ENCODE results near the gene POLDIP3.

Gene POLDIP3

DNA sequence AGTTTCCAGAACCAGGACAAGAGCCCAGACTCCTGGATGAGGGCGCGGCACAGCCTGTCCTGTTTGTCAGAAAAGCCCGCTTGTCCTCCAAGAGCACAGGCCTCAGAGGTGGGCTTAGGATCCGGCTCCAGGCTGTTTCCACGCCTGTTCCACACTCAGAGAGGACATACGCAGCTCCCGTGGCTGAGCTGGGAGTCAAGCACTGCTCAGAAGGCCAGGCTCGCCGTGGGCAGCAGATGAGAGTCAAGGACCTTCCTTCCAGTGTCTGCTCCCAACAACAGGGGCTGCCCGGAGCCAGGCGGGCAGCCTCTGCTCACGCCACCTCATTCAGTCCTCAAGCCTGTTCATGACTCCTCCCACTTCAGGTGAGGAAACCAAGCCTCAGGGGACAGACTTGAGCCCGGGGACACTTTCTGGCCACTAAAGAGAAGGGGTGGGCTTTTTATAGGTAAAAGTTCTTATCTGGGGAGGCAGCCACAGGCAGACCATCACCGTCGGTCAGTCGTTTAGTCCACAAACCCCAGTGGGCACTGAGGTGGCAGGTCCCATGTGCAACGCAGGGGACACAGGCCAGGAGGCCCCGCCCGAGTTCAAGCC is 30.8 kb upstream of the POLDIP3 start:
- H3K4me3 ChIP-seq (ENCODE audit: low read depth, low read length): no peak overlapping the region
- TF ChIP-seq, protein P1, sequence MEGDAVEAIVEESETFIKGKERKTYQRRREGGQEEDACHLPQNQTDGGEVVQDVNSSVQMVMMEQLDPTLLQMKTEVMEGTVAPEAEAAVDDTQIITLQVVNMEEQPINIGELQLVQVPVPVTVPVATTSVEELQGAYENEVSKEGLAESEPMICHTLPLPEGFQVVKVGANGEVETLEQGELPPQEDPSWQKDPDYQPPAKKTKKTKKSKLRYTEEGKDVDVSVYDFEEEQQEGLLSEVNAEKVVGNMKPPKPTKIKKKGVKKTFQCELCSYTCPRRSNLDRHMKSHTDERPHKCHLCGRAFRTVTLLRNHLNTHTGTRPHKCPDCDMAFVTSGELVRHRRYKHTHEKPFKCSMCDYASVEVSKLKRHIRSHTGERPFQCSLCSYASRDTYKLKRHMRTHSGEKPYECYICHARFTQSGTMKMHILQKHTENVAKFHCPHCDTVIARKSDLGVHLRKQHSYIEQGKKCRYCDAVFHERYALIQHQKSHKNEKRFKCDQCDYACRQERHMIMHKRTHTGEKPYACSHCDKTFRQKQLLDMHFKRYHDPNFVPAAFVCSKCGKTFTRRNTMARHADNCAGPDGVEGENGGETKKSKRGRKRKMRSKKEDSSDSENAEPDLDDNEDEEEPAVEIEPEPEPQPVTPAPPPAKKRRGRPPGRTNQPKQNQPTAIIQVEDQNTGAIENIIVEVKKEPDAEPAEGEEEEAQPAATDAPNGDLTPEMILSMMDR (IDR thresholded peaks at IDR 0.05; ENCODE audit: low read depth, low read length): no peak

DNA sequence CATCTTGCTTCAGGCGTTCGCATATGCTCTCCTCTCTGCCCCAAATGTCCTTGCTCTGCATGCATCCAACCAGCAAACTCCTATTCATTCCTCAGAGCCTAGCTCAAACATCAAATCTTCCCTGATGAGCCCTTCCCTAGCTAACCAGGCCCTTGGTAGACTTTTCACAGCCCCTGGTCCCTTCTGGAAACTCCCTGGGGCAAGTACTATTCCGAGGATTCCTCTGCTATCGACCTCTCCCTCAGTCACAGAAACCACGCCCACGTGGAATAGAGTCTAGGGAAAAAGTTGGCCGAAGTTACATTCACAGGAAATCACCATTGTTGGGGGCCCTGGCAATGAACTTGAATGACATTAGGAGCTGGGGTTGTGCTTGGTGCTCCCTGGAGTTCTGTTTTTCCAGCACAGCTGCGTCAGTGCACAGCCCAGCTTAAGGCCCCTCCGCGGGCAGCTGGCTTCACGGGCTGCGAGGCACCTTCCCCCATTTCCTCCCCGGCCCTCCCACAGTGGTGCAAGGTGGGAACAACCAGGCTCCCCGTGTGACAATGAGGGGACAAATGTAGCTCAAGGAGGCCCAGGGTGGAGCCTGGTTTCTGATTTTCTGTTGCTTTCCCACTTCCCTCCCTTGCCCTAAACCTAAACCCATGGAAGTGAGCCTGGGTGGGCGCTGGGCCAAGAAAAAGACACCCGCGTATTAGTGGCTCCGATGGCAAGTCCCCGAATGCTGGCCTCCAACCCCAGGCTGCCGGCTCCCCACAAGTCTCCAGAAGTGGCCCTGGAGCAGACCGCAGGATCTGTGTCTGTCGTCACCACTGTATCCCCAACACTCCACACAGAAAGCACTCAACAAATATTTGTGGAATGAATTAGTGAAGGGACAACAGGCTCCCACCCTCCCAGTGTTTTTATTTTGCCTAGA is 30.0 kb upstream of the POLDIP3 start:
- TF ChIP-seq, protein P1 (IDR thresholded peaks at IDR 0.05; ENCODE audit: low read depth, low read length): no peak

DNA sequence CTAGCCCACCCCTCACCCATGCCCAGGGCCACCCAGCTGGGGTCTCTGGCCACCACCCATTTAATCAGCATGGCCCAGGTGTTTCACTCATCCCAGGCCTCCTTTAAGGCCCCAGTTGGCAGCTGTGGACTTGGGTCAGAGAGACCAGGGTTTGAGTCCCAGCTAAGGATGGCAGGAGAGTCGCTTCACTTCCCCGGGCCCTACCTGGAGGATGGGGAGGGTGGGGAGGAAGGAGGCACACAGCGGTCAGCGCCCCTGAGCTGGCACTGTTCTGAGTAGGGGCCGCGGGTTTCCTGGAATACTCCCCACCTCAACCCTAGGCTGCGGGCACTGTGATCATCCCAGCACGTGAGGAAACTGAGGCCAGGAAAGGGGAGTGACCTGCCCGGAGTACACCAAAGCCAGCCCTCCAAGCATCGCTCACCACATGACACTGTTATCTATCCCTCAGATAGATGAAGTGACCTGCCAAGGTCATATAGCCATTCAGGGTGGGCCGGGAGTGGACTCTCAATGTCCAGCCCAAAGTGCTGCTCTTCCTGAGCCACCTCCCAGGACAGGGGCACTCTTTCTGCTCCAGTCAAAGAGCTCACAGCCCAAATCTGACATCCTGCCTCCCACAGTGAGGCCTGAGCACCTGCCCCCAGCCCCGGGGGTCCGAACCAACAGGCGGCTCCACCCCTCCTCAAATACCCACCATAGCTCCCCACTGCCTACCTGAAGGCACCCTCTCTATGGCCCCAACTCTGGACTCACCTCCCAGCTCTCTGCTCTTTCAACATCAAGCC is 29.1 kb upstream of the POLDIP3 start:
- TF ChIP-seq, protein P1 (IDR thresholded peaks at IDR 0.05; ENCODE audit: low read depth, low read length): no peak
- H3K4me3 ChIP-seq (ENCODE audit: low read depth, low read length): no peak overlapping the region

More for the DNA sequence above, 30.0 kb upstream of the POLDIP3 start:
- no peak overlapping the region for H3K4me3 ChIP-seq (ENCODE audit: low read depth, low read length)

DNA sequence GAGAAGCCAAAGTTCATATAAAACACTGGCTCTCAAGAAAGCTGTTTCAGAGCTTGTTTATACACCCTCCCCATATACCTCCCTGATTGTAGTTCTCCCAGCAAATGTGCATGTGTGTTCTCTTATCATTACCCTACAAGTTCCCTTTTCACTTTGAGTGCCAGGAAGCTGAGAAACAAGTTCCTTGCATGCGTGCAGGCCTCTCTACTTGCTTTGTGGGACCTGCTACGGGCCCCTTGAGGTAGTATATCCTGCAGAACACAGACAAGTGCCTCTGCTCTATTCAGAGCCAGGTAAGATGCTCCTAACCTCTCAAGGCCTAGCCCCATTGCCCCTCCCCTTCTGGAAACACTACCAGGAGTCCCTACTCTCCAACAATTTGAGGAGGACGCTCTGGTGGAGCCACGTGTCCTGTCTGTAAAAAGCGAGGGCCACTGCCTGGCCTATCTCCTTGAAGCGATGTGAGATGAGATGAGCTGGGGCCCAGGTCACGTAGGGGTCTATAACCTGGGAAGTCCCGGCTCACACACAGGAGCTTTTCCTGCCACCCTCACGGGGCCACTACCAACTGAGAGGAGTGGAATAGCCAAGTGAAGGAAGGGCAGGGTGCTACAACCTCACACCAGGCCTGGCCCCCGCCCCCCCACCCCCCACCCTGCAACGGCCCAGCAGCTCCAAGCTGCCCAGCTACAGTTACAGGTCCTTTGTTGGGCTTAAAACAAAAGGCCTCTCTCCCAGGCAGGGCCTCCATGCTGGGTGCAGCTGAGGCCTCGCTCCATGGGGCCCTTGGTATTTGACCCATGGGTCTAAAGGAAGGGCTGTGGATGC is 28.3 kb upstream of the POLDIP3 start:
- no peak overlapping the region for H3K4me3 ChIP-seq (ENCODE audit: low read depth, low read length)
- TF ChIP-seq, protein P1 (IDR thresholded peaks at IDR 0.05; ENCODE audit: low read depth, low read length): no peak

DNA sequence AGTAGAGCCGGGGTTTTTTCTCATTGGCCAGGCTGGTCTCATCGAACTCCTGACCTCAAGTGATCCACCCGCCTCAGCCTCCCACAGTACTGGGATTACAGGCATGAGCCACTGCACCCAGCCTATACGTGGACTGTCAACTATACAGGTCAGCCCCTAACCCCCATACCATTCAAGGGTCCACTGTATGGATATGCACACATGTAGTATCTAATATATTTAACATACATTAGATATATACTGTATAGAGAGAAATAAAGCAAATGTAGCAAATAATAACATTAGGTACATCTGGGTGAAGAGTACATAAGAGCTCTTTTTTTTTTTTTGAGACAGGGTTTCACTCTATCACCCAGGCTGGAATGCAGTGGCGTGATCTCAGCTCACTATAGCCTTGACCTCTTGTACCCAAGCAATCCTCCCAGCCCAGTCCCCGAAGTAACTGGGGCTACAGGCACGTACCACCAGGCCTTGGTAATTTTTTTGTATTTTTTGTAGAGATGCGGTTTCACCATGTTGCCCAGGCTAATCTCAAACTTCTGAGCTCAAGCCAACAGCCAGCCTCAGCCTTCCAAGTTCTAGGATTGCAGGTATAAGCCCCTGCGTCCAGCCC is 27.2 kb upstream of the POLDIP3 start:
- no peak overlapping the region for H3K4me3 ChIP-seq (ENCODE audit: low read depth, low read length)
- TF ChIP-seq, protein P1 (IDR thresholded peaks at IDR 0.05; ENCODE audit: low read depth, low read length): no peak

DNA sequence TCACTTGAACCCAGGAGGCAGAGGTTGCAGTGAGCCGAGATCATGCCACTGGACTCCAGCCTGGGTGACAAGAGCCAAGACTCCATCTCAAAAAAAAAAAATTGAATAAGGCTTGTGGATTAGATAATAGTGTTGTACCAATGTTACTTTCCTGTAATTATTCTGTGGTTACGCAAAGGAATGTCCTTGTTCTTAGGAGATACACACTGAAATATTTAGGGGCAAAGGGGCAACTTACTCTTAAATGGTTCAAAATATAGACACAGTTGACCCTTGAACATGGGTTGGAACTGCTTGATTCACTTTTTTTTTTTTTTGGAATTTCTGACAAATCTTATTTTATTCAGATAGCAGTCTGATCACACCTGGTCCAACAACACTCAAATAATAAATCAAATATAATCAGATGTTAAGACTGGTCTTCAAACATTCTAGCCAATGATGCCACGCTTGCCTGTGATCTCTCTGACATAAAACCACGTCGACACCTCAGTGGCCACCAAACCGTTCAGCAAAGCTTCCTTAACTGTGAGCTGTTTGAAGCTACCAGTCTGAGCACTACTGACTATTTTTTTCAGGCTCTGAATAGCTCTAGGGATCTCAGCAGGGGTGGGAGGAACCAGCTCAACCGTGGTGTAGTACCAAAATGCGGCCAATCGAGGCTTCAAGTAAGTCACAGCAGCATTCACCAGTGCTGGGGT is 25.0 kb upstream of the POLDIP3 start:
- no peak overlapping the region for H3K4me3 ChIP-seq (ENCODE audit: low read depth, low read length)
- TF ChIP-seq, protein P1 (IDR thresholded peaks at IDR 0.05; ENCODE audit: low read depth, low read length): no peak

Measured in WI38 (cell line).